Choroid plexus epithelial cell (primary cell): ENCODE results near the gene LAMA5.

Experiments used
- DNase-seq: peaks from one replicate; pipeline ENCODE4 v3.0.0-alpha.2; 2010; ENCODE audit warnings: low read depth
- H3K4me3 ChIP-seq: 2 replicates; pipeline ENCODE4 v1.5.1; 2011; ENCODE audit warnings: low read depth, mild to moderate bottlenecking, control low read depth, low read length, moderate library complexity
- CTCF ChIP-seq: conservative IDR thresholded peaks from 2 replicates; pipeline ENCODE4 v1.5.1; 2011; ENCODE audit warnings: low read depth, mild to moderate bottlenecking, control low read depth, inconsistent platforms, low read length, moderate library complexity

The LAMA5 gene

DNA sequence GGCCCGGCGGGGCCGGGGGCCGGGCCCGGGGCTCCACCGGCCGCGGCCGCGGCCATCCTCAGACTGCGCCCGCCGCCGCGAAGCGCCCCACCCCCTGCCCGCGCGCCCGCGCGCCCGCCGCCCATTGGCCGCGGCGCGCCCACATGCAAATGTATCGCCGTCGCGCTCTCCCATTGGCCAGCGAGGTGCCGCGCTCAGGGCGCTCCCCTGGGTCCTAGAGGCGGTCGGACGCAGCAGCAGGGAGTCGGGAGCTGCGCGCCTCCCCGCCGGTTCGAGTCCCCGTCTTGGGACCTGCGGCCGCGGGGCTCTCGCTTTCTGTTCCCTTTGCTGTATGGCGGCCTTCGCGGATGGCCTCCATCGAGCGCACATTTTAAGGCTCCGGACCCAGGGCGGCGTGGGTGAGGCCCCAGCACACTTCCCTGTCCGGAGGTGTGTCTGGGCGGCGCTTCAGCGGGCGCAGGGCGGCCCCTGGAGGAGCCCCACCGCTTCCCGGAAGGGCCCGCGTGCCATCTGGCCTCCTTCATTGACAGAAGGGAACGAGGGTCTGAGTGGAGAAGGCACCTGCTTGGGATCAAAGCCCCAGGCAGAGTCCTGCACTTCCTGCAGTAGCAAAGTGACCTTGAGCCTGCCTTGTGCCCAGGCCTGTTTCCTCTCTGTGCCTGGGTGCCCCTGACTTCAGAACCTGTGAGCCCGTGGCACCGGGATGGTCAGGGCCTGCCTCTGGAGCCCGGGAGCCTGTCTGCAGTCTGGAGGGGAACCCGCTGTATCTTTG lies 40.3 kb upstream of the LAMA5 start, which contains the start of gene CABLES2:
Gene CABLES2 (minus strand): TSS at position 65 of the 772 bp plus-strand sequence. CDS start 9 bp downstream, at position 56.
- DNase-seq = peak; percentile 95
- H3K4me3 ChIP-seq = peak within 1 kb of the TSS; percentile 61
- TF ChIP-seq CTCF = no peak

- TF ChIP-seq CTCF = no peak
- DNase-seq = no peak
- H3K4me3 ChIP-seq = peak overlapping the region; percentile 61
Observed at GRCh38 chr20:62406635-62407176, 39.6 kb upstream of the LAMA5 start.

- TF ChIP-seq CTCF = no peak
- peak overlapping the region; percentile 61 for H3K4me3 ChIP-seq
- DNase-seq = no peak
Observed at GRCh38 chr20:62405981-62406513, 38.9 kb upstream of the LAMA5 start.

GRCh38 chr20:62405108-62405980 lies 38.2 kb upstream of the LAMA5 start:
- H3K4me3 ChIP-seq = no peak overlapping the region
- peak; percentile 76 for TF ChIP-seq CTCF
- peak; percentile 70 for DNase-seq

DNA sequence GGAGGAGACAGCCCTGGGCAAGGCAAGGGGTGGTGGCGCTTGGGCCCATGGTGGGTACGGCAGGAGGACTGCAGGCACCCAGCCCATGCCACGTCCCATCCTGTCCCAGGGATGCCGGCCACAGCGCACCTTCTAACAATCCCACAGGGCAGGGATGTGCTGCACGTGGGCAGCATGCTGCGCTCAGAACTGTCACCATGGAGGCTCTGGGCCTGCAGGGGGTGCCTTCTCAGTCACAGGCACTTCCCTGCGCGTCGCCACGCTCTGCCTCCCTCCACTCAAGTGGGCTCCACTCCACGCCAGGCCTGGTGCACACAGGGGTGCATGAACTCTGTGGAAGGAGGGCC lies 37.6 kb upstream of the LAMA5 start:
- DNase-seq = no peak
- no peak overlapping the region for H3K4me3 ChIP-seq
- no peak for TF ChIP-seq CTCF

- no peak for DNase-seq
- no peak for TF ChIP-seq CTCF
- no peak overlapping the region for H3K4me3 ChIP-seq
Observed at GRCh38 chr20:62404112-62404665, 37.1 kb upstream of the LAMA5 start.
